ENCODE results near the gene ANKRD33.

ANKRD33 gene, protein sequence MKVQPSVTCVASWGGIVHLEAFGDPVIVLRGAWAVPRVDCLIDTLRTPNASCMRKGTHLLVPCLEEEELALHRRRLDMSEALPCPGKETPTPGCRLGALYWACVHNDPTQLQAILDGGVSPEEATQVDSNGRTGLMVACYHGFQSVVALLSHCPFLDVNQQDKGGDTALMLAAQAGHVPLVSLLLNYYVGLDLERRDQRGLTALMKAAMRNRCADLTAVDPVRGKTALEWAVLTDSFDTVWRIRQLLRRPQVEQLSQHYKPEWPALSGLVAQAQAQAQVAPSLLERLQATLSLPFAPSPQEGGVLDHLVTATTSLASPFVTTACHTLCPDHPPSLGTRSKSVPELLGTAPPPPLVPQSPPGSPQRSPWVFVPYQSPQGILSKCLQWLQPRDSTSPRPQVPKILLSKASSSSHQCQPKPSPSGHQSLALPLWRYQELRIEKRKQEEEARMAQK

GRCh38 chr12:51887476-51888315, at the start of gene ANKRD33:
Gene ANKRD33, plus strand, starts transcription at chr12:51888103. Its CDS starts 84 bp downstream, at chr12:51888187.
- DNase-seq = peak; percentile 64

DNA sequence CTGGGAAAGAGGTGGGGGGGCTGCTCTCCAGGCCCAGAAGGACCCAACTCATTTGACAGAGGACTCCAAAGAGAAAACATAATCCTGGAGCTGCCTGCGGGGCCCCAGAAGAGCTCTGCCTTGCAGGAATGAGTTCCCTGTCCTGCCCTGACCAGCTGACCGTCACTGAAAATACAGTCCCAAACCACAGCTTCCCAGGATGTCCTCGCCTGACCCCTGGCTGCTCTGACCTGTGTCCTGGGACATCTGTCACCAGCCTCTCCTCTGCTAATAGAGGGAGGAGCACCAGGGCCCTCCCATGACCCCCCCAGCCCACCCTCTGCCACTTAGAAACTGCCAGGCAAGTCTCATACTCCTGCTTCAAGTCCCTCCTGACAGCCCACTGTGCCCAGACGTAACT, 49.1 kb upstream of the ANKRD33 start:
- DNase-seq = no peak

GRCh38 chr12:51839310-51839947, 48.5 kb upstream of the ANKRD33 start:
- DNase-seq = no peak

- no peak for DNase-seq
Observed at GRCh38 chr12:51840966-51841365, 46.9 kb upstream of the ANKRD33 start.

DNA sequence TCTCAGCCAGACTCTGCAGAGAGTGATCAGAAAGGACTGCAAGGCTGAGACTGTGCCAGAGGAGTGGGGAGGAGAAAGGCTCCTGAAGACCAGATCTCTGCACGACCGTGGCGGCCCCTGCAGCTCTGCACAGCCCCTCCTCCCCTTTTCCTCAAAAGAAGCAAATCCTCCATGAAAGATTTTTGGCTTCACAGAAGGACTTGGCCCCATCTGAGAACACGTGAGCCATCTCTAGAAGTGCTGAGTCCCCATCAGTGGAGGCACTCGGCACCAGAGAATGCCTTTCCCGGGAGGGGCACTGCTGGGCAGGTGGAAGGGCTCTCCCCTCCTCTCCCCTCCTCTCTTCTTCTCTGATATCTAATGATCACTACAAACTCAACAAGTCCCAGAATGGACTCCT, 46.2 kb upstream of the ANKRD33 start:
- DNase-seq = no peak

DNA sequence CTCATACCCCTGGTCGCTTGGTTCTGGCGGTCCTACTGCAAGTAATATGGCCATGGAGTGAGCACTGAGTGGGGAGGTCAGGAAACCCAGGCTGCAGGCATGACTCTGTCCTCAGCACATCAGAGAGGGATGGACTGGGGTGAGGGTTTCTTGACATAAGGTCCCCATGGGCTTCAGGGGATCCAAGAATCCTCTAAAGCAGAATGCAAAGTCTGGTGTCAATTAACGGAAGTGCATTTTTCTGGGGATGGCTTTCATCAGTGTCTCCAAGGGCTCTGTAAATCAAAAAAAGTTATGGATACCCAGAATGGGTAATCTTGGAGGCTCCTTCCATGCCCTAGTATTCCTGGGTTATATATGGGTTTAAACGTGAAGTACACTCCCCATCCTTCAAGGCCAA, 43.0 kb upstream of the ANKRD33 start:
- DNase-seq = no peak

DNA sequence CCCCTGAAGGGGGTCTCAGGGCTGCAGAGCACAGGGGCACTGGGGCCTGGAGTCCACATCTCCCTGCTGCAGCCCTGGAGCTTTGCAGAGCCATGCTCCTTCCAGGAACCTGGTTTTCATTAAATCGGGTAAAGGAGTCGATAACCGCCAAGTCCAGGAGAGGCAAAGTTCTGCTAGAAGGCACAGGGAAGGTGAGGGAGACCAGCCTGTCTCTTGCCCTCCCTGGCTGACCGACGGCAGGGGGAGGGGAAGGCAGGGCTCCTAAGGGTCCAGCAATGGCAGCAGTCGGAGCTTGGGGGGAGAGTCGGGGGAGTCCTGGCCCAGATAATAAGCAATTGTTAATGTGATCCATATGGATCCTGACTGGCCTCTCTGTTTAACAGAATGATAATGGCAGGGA, 42.4 kb upstream of the ANKRD33 start:
- no peak for DNase-seq

- DNase-seq = no peak
Observed at GRCh38 chr12:51846271-51846691, 41.6 kb upstream of the ANKRD33 start.

GRCh38 chr12:51846911-51847642, 40.8 kb upstream of the ANKRD33 start:
- peak; percentile 48 for DNase-seq

- DNase-seq = no peak
Observed at GRCh38 chr12:51847643-51848325, 40.1 kb upstream of the ANKRD33 start.

DNA sequence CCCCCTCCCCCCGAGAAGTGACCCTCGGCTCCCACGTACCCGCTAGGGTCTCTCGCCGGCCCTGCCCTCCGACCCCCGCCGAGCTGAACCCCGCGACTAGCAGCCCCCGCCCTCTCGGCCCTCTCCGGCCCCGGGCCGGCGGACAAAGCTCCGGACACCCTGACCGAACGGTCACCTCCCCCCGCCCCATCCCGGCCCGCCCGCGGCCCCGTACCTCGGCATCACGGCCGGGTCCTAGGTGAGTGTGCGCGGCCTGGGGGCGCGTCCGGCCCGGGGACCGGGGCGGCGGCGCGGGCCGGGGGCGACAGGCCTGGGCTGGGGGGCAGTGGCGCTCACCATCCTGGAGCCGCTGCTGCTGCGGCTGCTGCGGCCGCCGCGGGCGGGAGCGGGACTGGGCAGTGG, 39.6 kb upstream of the ANKRD33 start, which contains the start of gene FIGNL2:
FIGNL2 (minus strand) TSS at position 393 of the 402 bp plus-strand sequence. CDS start 26,305 bp downstream, outside the sequence.
- DNase-seq = no peak

DNA sequence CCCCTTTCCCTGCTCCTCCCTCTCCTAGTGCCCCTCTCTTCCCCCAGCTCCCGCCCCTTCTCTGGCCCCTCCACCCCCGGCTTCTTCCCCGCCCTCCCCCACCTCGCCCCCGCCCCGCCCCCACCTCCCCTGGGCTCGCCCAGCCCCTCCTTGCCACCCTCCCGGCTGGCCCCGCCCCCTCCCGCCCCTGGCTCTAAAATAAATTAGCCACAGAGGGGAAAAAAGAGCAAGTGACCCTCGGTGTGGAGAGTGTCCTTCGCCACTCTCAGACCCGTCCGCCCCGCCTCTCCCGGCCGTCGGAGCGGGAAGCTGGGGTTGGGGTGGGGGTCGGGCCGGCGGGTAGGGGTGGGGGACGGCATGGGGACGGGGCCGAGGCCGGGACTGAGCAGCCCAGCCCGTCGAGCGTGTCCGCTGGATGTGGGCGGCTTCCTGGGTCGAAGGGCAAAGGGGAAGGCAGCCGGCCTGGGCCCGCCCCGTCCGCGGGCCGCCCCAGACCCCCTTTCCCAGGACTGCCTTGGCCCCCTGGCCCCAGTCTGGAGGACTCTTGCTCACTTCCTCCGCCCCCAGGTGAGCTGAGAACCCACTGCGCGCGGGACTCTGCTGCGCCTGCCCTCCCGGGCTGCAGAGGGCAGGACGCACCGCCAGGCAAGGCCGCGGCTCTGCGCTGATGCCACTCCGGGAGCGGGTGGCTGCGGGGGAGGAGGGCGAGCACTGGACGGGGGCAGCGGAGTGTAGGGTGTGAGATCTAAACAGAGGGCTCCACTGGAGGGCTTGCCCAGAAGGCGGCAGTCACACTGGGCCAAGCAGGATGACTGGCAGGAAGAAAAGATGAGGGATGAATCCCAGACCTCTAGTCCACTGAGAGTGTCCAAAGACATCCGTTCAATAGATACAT, 38.8 kb upstream of the ANKRD33 start:
- no peak for DNase-seq

DNA sequence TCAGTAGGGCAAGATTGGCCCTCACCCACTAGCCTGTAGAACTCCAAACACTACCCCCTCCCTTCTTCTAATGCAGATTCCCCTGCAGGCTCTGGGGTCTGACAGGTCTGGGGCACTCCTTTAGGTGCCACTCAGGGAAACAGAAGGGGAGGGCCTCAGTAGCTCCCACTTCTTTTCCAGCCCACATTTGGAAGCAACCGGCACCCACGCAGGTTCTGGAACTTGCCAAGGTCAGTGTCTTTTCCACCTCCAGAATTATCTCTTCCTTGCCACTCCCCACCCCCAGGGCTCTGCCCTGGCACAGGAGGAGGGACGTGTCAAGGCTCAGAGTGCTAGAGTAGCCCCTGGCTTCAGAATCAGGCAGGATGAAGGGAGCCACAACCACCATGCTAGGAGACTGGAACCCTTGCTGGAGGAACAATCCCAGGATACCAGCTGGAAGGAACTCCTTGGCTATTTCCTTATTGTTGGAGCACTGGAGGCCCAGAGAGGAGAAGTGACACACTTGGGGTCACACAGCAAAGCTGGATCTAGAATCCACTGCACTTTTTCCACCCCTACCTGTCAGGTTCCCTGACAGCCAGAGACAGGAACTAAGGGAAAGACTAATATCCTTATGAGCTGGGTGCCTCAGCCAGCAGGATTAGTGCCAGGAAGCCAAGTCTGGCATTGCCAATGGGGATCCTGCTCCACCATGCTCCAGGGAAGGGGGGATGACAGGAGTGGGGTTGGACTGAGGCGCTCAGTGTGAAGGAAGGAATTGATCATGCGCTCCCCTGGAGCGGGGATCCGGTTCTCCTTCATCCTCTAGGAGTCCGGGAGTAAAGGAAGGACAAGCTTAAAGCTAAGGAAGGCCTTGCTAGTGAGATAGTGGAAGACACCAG, 37.6 kb upstream of the ANKRD33 start:
- no peak for DNase-seq

DNA sequence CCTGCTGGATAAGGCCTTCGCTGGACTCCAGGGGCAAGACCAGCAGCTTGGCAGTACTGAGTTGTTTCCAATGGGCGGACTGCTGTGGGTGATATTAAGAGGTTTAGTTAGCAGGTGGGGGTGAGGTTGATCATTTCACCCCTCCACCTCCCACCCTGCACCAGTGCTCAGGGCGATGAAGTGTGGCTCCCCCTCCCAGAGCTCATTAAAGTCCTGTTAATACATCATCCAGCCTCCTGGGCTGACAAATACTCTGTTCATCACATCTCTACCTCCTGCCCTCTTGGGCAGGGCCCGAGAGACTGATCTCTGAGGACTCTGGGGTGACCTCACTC, 37.0 kb upstream of the ANKRD33 start:
- DNase-seq = no peak

DNA sequence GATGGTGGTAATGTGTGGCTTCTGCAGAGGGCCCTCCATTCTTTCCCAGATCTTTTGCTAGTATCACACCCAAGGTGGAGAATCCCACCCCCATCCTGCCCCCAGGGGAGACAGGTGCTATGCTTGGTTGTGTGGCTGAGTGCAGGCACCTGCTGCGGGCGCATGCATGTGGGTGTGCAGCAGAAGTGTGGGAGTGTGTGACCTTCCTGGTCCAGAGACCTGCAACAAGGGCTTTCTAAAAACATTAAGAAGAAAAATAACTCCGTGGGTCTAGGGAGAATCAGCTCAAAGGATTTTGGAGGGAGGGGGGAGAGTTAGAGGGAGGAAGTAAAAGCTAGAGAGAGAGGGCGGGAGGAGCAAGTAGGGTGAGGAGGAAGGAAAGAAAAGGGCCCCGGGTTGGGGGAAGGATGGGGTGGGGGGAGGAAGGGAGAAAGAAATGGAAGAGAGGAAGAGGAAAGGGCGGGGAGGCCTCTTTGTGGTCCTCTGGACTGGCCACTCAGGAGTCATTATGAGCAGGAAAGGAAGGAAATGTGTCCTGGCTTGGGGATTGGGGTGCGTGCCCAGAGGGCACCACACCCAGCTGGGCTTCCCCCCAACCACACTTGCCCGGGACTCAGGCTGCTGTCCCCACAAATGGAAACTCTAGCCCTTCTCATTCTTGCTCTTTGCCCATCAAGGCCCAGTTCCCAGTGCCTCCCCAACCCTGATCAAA, 36.3 kb upstream of the ANKRD33 start:
- DNase-seq = peak; percentile 22

DNA sequence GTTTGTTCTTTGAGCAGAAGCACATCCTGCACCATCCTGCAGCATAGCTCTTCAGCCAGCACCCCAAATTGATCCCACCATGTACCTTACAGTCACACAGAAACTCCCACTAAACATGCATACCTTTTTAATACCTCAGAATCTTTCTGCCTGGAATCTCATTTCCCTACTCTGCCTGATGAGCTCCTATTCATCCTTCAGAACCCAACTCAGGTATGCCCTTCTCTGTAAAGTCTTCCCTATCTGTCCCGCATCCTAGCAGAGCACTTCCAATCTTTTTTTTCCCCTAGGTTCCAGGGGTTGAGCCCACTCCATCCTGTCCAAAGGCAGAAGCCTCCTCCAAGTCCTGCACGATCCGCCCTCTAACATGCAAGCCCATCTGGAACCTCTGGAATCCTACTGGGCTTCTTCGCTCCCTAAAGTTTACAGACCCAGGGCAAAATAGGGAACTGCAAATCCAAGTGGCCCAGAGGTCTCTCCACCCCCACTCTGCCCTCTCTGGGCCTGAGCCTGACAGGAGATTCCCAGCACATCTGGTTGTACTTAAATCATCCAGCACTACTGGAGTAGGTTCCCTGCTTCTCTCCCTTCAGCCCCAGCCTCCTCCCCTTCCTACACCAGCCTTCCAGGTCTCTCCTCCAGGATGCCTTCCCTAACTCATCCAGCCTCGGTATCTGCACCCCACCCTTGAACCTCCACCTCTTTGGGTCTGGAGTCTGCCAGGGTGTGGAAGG, 35.3 kb upstream of the ANKRD33 start:
- DNase-seq = no peak

GRCh38 chr12:51855586-51856428, 32.1 kb upstream of the ANKRD33 start:
- no peak for DNase-seq

DNA sequence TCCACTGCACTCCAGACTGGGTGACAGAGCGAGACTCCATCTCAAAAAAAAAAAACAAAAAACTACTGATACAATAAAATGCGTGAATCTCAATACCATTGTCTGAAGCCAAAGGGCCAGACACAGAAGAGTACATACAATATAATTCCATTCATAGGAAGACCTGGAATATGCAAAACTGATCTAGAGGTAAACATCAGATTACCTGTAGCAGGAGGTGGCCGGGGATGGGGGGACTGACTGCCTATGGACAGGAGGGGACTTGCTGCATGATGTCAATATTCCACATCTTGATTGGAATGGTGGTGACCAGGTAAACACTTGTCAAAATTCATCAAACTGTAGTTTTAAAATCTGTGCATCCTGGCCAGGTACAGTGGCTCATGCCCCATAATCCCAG, 26.9 kb upstream of the ANKRD33 start:
- DNase-seq = no peak

Measured in hematopoietic multipotent progenitor cell treated with erythropoietin and hydrocortisone succinate and interleukin-3 and kit ligand, for 4 days (in vitro differentiated cells).